ENCODE measurements around the gene MACROD1. TPM values are rescaled to one million over a fixed set of nuclear protein-coding genes. Genes with fewer than 3 reads are reported as not detected.
A peak's percentile ranks its signal among the peaks of the same experiment; 100 is the strongest.

The MACROD1 gene
- total and polyA plus RNA-seq, 10 of the 15 experiments (the other 5 are each of a cell fraction or from before 2014, with no cell fraction given), result 1.2 to 22.7 (median 11.3) TPM; not detected in 1

DNA sequence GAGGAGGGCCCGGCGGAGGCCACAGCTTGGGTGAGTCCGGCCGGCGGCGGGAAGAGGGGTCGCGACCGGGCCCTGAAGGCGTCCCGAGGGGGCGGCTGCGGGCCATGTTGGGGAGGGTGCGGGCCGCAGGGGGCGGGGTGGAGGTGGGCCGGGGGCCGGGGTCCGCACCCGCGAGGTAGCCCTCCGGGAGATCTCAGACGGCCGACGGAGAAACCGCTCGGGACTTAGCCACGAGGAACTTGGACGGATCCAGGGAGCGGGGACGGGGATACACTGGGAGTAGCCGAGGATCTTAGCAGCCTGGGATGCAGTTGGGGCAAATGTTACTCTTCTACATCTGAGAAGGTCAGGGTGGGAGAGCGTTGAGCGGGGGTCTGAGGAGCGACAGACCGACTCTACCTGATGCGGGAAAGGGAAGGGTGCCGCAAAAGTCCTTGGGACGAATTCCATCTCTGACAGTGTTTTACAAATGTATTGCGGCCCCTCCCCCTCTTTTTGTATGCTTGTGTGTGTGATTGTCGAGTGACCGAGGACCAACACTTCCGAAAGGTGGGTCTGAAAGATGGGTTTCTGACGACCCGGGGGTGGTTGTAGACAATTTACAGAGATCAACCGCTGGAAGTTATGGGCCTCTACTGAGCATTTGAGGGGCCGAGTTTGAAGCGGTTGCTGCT is 20.7 kb upstream of the MACROD1 start:
- intact Hi-C loops (cut with micrococcal nuclease; ENCODE audit: unreplicated experiment) (loop anchor here (2.0 kb wide), 1 partner anchor 18 kb away; no protein-coding TSS in a partner anchor), in situ Hi-C loops (cut with MboI) (no loop called here)
- no TSS peak for BruUV-seq (replicated peaks)

More for the DNA sequence above, 20.7 kb upstream of the MACROD1 start:
- no peak overlapping the region for H3K27ac ChIP-seq (ENCODE audit: control insufficient read depth, insufficient read depth)
- no peaks in the 10 kb centered on the region for H3K9me3 ChIP-seq (replicated peaks; ENCODE audit: control insufficient read depth, insufficient read depth, low read length)
- H2AFZ ChIP-seq (ENCODE audit: control insufficient read depth, low read depth, low read length), result no peak overlapping the region
- H3K4me3 ChIP-seq, result no peak overlapping the region
- FAIRE-seq, result no peak
- POLR2A ChIA-PET, result interaction anchor here (0.5 to 6.4 kb wide), 6 partner anchors 9 to 1713 kb away, joined by 3 to 68 read pairs (median 4); partner anchors contain the start of gene FERMT3
- TF ChIP-seq MEF2B (IDR thresholded peaks at IDR 0.05; ENCODE audit: partially characterized antibody, poor library complexity, severe bottlenecking), result no peak
- no peak for TF ChIP-seq HDAC6 (IDR thresholded peaks at IDR 0.05; ENCODE audit: unreplicated experiment)
- no peak for TF ChIP-seq SMARCA5 (IDR thresholded peaks at IDR 0.05)
- TF ChIP-seq TAF1 (IDR thresholded peaks at IDR 0.05; ENCODE audit: borderline replicate concordance, low read depth, low read length), result no peak
- TF ChIP-seq WRNIP1 (IDR thresholded peaks at IDR 0.05; ENCODE audit: borderline replicate concordance, low read depth, low read length), result peak; percentile 33; the same call in 1 of the 2 replicates
- no peak for TF ChIP-seq ZBED1 (IDR thresholded peaks at IDR 0.05; ENCODE audit: borderline replicate concordance)
- TF ChIP-seq GATAD2B (conservative IDR thresholded peaks at IDR 0.05; ENCODE audit: low read depth), result no peak
- no peak for TF ChIP-seq CREB1 (IDR thresholded peaks at IDR 0.05; ENCODE audit: low read depth)
- no peak for TF ChIP-seq RAD21 (IDR thresholded peaks at IDR 0.05; ENCODE audit: insufficient read depth, low read depth, low read length)
- no peak for TF ChIP-seq SPI1 (IDR thresholded peaks at IDR 0.05; ENCODE audit: borderline replicate concordance, insufficient read depth, low read depth, low read length)
- no peak; the same call in 1 of the 2 replicates for TF ChIP-seq CHD1 (IDR thresholded peaks at IDR 0.05; ENCODE audit: low read depth, low read length)
- TF ChIP-seq PML (IDR thresholded peaks at IDR 0.05; ENCODE audit: low read length), result 0 out of 2 replicates have a peak, but pooled peaks have one; percentile 13
- TF ChIP-seq, protein P1, sequence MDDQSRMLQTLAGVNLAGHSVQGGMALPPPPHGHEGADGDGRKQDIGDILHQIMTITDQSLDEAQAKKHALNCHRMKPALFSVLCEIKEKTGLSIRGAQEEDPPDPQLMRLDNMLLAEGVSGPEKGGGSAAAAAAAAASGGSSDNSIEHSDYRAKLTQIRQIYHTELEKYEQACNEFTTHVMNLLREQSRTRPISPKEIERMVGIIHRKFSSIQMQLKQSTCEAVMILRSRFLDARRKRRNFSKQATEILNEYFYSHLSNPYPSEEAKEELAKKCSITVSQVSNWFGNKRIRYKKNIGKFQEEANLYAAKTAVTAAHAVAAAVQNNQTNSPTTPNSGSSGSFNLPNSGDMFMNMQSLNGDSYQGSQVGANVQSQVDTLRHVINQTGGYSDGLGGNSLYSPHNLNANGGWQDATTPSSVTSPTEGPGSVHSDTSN (IDR thresholded peaks at IDR 0.05; ENCODE audit: insufficient replicate concordance, low read depth, low read length), result no peak
- H3K4me1 ChIP-seq (ENCODE audit: control insufficient read depth, insufficient read depth, low read length), result peaks cover 15% of the 10 kb centered on the region
- H3K9ac ChIP-seq (ENCODE audit: control insufficient read depth, insufficient read depth, low read length), result no peak overlapping the region
- SMC1A ChIA-PET (ENCODE audit: uncharacterized antibody, unreplicated experiment), result interaction anchor here (1.1 to 2.3 kb wide), 3 partner anchors 18 to 20 kb away, joined by 5 to 15 read pairs (median 10); partner anchors contain the start of gene FERMT3
- no peaks in the 10 kb centered on the region for H3K27me3 ChIP-seq (replicated peaks in 1 of 2; ENCODE audit: control insufficient read depth in 2 of 2, insufficient read depth in 2 of 2, low read length in 1 of 2)
- RAD21 ChIA-PET (ENCODE audit: unreplicated experiment), result interaction anchor here (0.7 to 2.5 kb wide), 4 partner anchors 19 to 131 kb away, joined by 3 to 32 read pairs (median 4); partner anchors contain the start of genes FERMT3, MACROD1 and TRMT112
- H3K36me3 ChIP-seq (ENCODE audit: control insufficient read depth in 2 of 2, insufficient read depth in 2 of 2, low read length in 1 of 2), result peaks cover 0 to 3% of the 10 kb centered on the region in 2 experiments; a peak in 1 of 4 replicates
- peaks cover 3% of the 10 kb centered on the region; the same call in 1 of the 2 replicates for H4K20me1 ChIP-seq (ENCODE audit: control insufficient read depth, insufficient read depth)
- peaks cover 44% of the 10 kb centered on the region for H3K79me2 ChIP-seq (ENCODE audit: control insufficient read depth, insufficient read depth, low read length)
- CTCF ChIA-PET, result interaction anchor here (0.6 to 5.6 kb wide), 9 partner anchors 10 to 145 kb away, joined by 3 to 52 read pairs (median 4); partner anchors contain the start of genes CATSPERZ, FERMT3 and FKBP2
- no peak overlapping the region for H3K4me2 ChIP-seq (ENCODE audit: control insufficient read depth, insufficient read depth)
- no peak for DNase-seq (ENCODE audit: low read depth, low spot score)
- ATAC-seq, result no peak
- WGBS (ENCODE audit: insufficient coverage, insufficient replicate concordance, low lambda C conversion rate, missing lambda C conversion rate), result 1% methylated on average over 26 of the region's 48 CpGs

All from GM12878 (cell line).